Stimulated activated CD4-positive, alpha-beta T cell treated with anti-CD3 and anti-CD28 coated beads, Interleukin-4, amount 100 ng/mL, for 24 hours (primary cell): ENCODE results near the gene CYB5A.
"Not testable (repeated sequence)": the region's sequence is repeated elsewhere in the genome, so short reads cannot be mapped to it uniquely, and the experiment has no call there.

Experiments used
- DNase-seq: peaks from one replicate; pipeline ENCODE4 v3.0.0-alpha.2; 2020

CYB5A gene

DNA sequence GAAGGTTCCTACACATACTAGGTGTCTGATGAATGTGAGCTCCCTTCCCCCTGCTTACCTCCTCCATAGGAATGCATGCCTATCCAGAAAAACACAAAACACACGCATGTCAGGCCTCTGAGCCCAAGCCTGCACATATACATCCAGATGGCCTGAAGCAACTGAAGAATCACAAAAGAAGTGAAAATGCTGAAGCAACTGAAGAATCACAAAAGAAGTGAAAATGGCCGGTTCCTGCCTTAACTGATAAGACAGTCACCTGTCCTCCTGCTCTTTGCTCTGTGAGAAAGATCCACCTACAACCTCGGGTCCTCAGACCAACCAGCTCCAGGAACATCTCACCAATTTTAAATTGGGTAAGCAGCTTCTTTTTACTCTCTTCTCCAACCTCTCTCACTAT is 1.2 kb upstream of the CYB5A start:
- not testable (repeated sequence) for DNase-seq

- no peak for DNase-seq
Observed at GRCh38 chr18:74292541-74292858, 737 bp upstream of the CYB5A start.

GRCh38 chr18:74291472-74291770 is 342 bp downstream of the CYB5A start:
- DNase-seq: no peak

DNA sequence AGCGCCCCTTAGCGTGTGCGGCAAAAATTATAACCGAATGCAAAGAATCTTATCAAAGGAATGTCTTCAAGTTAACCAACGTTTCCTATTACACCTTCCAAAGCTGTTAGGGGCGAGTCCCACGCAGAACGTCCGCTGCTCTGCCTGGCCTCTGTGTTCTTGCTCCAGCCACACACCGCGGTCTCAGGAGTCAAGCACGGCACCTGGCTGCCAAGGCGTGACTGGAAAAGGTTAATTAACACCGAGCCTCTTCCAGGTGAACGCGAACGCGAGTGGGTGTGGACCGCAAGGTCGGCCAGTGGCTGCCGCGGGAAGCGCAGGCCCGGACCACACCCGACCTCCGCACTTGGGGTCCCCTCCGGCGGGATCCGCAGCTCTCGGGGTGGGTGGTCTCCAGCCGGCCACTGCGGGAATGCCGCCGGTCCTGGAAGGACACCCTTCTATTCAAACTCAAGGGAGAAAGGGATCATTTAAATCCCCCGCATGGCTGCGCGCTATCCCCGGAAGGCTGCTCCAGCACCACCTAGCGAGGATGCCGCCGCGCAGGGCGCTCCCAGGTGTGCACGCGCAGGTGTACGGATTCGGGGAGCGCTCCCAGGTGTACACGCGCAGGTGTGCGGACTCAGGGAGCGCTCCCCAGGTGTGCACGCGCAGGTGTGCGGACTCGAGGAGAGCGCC is 830 bp downstream of the CYB5A start:
- DNase-seq: no peak

DNA sequence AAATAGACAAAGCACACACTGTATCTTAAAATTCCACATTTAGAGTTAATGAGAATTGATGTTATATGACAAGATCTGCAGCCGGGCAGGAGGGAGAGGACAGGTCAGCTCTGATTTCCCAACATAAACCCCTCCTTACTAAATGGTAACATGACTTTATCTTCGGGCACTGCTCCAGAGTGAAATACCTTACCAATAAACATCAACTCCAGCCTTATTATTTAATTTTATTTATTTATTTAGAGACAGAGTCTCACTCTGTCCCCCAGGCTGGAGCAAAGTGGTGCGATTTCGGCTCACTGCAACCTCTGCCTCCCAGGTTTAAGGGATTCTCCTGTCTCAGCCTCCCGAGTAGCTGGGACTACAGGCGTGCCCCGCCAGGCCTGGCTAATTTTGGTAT is 1.7 kb downstream of the CYB5A start:
- no peak for DNase-seq

DNA sequence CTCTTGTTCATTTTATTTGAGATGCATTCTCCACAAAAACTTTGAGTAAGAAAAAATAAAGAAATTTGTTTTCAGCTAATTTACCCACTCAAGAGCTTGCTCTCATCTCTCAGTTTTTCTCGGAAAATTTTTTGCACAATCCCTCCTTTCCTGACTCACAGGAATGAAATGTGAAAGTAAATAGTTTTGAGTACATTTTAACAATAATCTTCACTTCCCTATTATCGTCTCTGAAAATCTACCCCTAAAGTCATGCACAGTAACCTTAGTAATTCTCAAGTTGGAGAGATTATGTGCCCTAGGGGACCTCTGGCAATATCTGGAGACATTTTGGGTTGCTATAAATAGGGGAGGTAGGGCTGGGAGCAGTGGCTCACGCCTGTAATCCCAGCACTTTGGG is 2.6 kb downstream of the CYB5A start:
- DNase-seq: no peak

DNA sequence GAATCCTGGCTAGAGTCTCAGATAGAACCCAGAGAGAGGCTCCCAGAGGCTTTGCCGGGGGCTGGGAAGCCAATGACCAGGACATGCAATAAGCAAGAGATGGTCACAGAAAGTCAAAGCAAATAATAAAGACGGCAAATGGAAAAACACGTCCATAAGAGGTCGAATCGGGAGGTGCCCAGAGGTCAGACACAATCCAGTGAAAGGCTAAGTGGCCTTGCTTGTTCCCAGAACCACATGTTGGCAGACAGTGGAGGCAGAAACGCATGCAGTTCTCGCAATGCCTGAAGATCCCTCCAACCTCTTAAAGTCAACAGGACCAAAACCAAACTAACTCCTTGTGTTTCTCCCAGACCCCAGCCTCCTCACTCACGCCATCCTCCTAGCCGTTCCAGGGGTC is 3.0 kb downstream of the CYB5A start:
- no peak for DNase-seq

DNA sequence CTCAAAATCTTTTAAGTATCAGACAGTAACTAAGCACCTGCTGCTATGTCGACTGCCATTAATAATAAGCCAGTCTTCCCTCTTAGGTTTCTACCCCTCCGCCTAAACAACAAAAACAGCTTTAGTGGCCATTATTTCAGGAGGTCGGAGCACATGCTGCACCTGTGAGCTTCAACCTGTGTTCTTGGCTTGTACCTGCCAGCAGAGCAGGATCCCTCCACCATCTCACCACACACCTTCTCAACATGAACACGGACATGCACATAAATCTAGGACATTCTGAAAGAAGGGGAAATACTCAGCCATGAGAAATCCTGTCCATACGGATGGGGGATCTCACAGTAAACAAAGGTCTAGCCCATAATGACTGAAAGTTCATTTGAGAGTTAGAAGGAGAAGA is 3.7 kb downstream of the CYB5A start:
- no peak for DNase-seq

DNA sequence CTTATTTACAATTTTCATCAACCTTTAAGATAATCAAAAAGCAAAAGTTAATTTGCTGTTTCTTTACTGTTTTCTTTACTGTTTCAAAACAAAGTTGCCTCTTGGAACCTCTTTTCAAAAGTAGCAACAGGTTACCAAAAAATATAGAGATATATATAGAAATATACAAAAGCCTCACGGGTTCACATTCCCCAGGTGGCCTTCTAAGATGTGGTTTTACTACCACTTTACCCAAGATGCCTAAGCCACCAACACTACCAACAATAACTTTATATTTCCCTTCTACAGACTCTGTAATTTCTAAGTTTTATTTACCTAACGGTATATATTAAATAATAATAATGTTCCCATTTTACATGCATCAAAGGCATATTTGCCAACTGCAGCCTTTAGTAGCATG is 4.9 kb downstream of the CYB5A start:
- DNase-seq: no peak

DNA sequence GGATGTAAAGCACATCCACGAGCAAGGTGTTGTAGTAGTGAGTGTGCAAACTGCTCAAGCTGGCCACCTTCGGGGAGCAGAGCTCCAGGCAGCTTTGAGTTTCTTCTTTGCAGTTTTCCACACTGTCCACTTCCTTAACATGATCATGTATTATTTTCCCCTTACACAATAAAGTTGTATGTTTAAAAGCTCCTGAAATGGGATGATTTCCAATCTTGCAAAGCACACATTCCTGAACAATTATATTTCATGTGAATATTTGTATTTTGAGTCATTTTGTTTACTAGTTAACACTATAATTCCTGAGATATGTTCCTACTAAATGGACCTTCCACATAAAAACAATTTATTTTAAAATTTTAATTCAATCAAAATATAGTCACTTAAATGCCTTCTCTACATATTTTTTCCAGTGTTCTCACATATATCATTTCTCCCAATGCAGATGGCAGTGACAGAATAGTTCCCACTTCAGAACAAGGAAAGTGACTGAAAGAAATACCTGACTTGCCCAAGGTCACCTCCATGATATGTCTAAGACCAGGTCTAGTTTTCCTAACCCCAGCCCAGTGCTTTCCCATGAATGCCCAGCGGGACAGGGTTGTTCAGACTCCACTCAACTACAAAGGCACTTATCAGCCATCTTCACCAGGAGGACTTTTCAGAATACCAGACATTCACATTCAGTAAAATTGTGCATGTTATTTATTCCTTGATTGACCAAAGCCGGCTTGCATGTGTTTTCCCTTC is 5.5 kb downstream of the CYB5A start:
- no peak for DNase-seq

DNA sequence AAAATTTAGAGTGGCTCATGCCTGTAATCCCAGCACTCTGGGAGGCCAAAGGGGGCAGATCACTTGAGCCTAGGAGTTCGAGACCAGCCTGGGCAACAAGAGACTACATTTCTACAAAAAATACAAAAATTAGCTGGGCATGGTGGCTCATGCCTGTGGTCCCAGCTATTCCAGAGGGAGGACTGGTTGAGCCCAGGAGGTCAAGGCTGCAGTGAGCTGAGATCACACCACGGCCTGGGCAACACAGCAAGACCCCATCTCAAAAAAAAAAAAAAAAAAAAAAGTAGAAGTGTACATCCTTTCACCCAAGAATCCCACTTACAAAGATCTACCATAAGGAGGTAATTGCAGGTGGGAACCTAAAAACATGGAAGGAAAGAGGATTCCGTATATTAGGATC is 6.2 kb downstream of the CYB5A start:
- not testable (repeated sequence) for DNase-seq

GRCh38 chr18:74284980-74285355 is 6.8 kb downstream of the CYB5A start:
- no peak for DNase-seq

DNA sequence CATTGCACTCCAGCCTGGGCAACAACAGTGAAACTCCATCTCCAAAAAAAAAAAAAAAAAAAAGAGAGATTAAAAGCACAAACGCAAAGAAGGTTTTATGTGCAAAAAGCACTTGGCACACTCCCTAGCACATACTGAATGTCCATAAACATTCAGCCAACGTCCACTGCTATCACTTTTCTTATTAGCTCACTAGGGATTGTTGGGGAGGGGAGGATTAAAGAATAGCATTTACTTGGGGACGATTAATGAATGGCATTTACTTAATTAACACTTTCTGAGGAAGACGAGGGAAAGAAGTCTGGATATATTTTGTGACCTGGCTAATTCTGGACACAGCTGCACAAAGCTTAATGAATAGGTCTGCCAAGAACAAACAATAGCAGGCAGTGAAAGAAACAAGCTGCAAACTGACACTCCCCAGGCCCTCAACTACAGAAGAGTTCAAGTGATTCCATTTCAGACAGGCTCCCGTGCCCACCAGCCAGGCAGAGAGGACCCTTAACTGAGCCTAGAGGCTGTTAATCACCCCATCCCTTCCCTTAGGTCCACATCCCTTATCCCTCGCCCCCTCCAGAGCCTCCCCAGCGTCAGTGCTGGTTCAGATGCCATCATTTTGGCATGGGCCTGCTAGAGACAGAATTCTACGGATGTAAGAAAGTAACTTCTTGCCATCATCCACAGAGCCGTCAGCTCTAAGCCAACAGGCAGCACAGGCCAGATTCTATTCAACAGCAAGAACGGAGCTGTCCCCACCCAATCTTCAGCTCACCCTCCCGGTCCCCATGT is 7.4 kb downstream of the CYB5A start:
- no peak for DNase-seq

DNA sequence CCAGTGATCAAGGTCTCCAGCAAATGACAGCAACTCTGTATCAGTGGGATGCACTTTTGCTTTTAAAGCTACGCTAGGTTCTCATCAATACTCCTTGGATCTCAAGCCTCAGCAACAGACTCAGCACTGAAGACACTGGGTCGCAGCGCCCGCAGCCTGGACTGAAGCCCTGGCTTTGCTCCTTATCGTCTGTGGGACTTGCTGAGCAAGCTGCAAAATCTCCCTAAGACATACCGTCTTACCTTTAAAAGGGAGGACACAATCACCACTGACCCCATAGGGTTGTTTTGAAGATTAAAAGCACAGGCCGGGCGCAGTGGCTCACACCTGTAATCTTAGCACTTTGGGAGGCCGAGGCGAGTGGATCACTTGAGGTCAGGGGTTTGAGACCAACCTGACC is 8.1 kb downstream of the CYB5A start:
- DNase-seq: no peak

DNA sequence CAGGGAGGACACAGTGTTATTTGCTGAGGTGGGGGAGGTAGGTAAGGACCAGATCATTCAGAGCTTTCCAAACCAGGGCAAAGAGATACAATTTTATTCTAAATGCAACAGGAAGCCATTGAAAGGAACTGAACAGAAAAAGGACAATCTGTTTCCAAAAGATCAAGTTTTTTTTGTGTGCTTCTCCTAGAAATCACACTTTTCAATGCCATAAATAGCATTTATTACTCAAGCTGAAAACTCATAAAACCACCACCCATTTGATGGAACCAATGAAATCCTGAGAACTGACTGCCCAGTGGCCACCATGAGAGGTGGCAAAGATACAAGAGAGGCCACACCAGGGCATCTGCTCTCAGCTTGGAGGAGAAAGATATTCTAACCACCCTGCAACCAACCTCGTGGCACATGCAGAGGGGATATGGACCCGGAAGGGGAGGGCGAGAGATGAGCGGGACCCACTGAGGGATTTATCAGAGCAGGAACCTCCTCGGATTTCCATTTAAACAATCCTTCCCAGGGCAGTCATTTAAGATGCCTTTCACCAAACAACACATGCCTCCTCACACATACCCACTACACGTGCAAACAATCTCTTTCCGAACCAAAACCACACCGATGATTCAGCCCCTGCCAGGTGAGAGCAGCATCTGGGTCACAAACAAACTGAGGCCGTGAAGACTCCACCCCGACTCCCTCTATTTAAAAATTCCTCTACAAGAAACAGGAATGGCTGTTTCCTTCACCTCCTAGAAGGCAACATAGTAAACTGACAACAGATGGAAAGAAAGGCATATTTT is 8.8 kb downstream of the CYB5A start:
- no peak for DNase-seq

GRCh38 chr18:74281980-74282754 is 9.6 kb downstream of the CYB5A start:
- DNase-seq: no peak

DNA sequence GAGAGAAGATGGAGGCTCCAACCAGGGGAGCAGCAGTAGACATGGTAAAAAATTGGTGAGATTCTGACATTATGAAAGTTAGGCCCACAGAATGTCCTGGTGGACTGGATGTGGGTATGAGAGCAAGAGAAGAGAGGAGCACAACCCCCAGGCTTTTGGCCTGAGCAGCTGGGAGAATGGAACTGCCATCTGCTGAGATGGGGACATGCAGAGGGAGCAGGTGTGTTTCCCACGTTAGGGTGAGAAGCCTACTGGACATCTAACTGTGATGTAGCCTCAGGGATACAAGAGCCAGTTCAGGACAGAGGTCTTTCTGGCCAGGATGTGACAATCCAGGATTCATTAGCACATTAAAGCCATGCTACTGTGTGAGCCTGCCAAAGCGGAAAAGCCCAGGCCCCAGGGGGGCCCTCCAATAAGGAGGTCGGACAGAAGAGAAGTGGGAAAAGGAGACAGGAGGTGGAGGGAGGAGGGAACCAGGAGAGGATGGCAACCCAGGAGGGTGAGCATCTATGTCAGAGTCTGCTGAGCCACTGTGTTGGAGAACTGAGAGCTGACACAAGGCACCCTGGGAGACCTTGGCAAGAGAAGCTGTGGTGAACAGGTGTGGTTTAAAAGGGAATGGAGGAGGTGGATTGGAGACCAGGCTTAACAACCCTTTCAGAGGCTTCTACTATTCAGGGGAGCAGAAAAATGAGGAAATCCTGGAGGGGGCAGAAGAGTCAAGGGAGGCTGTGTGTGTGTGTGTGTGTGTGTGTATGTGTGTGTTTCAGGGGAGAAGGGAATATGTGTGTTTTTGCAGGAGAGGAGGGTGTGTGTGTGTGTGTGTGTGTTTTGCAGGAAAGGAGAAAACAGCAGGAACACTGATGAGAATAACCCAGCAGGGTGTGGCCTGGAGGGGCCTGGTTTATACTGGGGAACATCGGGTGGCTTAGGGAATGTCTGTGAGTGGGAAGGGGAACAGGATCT is 10.5 kb downstream of the CYB5A start:
- no peak for DNase-seq

DNA sequence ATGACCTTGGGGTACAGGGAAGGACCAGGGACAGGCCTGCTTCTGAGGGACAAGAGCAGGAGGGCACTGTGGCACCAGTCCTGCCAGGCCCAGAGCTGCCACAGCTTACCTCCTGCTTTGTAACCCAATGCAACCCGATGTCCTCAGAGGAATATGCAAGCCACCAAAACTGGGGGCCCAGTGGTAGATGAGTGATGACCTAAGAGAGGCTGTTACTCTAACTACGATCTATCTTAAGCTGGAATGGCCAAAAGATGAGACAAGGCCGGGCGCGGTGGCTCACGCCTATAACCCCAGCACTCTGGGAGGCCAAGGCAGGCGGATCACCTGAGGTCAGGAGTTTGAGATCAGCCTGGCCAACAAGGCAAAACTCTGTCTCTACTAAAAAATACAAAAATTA is 12.8 kb downstream of the CYB5A start:
- DNase-seq: no peak

DNA sequence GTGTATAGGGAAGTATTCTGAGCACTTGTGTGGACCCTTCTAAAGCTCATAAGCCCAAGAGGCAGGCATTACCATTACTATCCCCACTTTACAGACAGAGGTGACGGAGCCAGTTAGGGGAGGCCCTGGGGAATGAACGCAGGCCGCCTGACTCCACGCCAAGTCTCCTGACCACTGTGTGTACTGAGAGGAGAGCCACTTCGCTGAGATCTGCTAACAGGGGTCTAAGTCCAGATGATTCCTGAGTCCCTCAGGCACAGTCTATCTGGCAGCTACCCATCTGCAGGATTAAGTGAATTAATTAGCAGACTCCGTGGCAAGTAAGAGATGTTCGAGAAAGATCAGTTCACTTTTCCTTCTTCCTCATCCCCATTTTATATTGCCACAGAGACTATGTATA is 13.7 kb downstream of the CYB5A start:
- DNase-seq: no peak

GRCh38 chr18:74277296-74277695 is 14.5 kb downstream of the CYB5A start:
- DNase-seq: no peak

GRCh38 chr18:74276609-74277008 is 15.2 kb downstream of the CYB5A start:
- no peak for DNase-seq

- no peak for DNase-seq
Observed at GRCh38 chr18:74275736-74276135, 16.0 kb downstream of the CYB5A start.
